ENCODE data around the gene TMEM14B. TPM values are rescaled to one million over a fixed set of nuclear protein-coding genes. Genes with fewer than 3 reads are reported as not detected.
A peak's percentile ranks its signal among the peaks of the same experiment; 100 is the strongest.

The TMEM14B gene
- total and polyA plus RNA-seq, 2 donors (not counting 3 experiments of a cell fraction or from before 2014, with no cell fraction given) = 58.2 to 73.1 TPM

GRCh38 chr6:10722820-10723566, 24.6 kb upstream of the TMEM14B start, which contains the start of gene TMEM14C:
Gene TMEM14C (plus strand): TSS chr6:10723070. CDS start chr6:10724614, 1,544 bp downstream.
- dilution Hi-C loops (cut with MboI; ENCODE audit: extremely low pct_ligation_motif_present, low sequenced_read_pairs) = no loop called here
- TF ChIP-seq JUN (IDR thresholded peaks at IDR 0.05; ENCODE audit: borderline replicate concordance, insufficient read depth, insufficient read length, low read depth) = no peak
- TF ChIP-seq FOS (IDR thresholded peaks at IDR 0.05; ENCODE audit: borderline replicate concordance, insufficient read depth, low read length) = no peak
- TF ChIP-seq POLR2A (IDR thresholded peaks at IDR 0.05; ENCODE audit: low read depth, low read length) = peak; percentile 88
- peak; percentile 79 for TF ChIP-seq POLR2AphosphoS5 (IDR thresholded peaks at IDR 0.05; ENCODE audit: insufficient read depth, low read depth, low read length)
- no peak for TF ChIP-seq EZH2 (IDR thresholded peaks at IDR 0.05; ENCODE audit: borderline replicate concordance, low read depth, low read length, severe bottlenecking)
- TF ChIP-seq MAX (IDR thresholded peaks at IDR 0.05; ENCODE audit: insufficient read depth, insufficient read length) = peak; percentile 13
- H3K4me2 ChIP-seq (ENCODE audit: insufficient read depth, low read length) = peak within 1 kb of the TSS; percentile 95
- no peaks in the 10 kb centered on the region for H3K9me1 ChIP-seq (replicated peaks; ENCODE audit: control insufficient read depth, extremely low read depth, insufficient read depth, low read length)
- peak within 1 kb of the TSS; percentile 96 for H2AFZ ChIP-seq (ENCODE audit: low read depth, low read length)
- ChIA-PET POLR2A (interaction anchor here (0.6 to 1.2 kb wide), 4 partner anchors 9 to 36 kb away, joined by 3 to 5 read pairs (median 4); partner anchors contain the start of genes PAK1IP1 and TMEM14B), CTCF (interaction anchor here (0.6 to 4.8 kb wide), 6 partner anchors 15 to 245 kb away, joined by 3 to 21 read pairs (median 4); partner anchors contain the start of gene TMEM14B)
- H3K4me1 ChIP-seq (ENCODE audit: control insufficient read depth, extremely low read depth, insufficient read depth, low read length) = peaks cover 10% of the 10 kb centered on the region
- H3K27ac ChIP-seq (ENCODE audit: insufficient read depth, low read depth, low read length) = peak within 1 kb of the TSS; percentile 83
- TSS peak; percentile 59 for BruUV-seq (replicated peaks)
- H3K27me3 ChIP-seq (ENCODE audit: control insufficient read depth in 2 of 2, insufficient read depth in 2 of 2, low read length in 2 of 2) = no peaks in the 10 kb centered on the region
- peak within 1 kb of the TSS; percentile 59 to 79 (median 76) for H3K4me3 ChIP-seq (replicated peaks in 1 of 3; ENCODE audit: insufficient read depth in 1 of 3, low read depth in 1 of 3, low read length in 3 of 3)
- no peaks in the 10 kb centered on the region for H3K79me2 ChIP-seq (ENCODE audit: control insufficient read depth, insufficient read depth, low read length)
- H4K20me1 ChIP-seq (replicated peaks; ENCODE audit: control insufficient read depth, extremely low read depth, insufficient read depth, low read length) = no peaks in the 10 kb centered on the region
- no peaks in the 10 kb centered on the region for H3K36me3 ChIP-seq (ENCODE audit: control insufficient read depth in 2 of 2, extremely low read depth in 1 of 2, insufficient read depth in 2 of 2, low read length in 2 of 2)
- intact Hi-C loops (cut with micrococcal nuclease) = loop anchor here (1.0 to 10.0 kb wide), 6 partner anchors 11 to 372 kb away; partner anchors contain the start of genes C6orf52, PAK1IP1, SMIM13 and TMEM14B
- H3K9ac ChIP-seq (replicated peaks; ENCODE audit: extremely low read depth, insufficient read depth, low read length) = peak within 1 kb of the TSS; percentile 90
- peak; percentile 98 for DNase-seq (ENCODE audit: low read depth, low spot score)
- peak; percentile 96 for FAIRE-seq
- H3K9me3 ChIP-seq (replicated peaks; ENCODE audit: control insufficient read depth, insufficient read depth, low read length) = no peaks in the 10 kb centered on the region
